ENCODE results near the gene SPHKAP.

DNA sequence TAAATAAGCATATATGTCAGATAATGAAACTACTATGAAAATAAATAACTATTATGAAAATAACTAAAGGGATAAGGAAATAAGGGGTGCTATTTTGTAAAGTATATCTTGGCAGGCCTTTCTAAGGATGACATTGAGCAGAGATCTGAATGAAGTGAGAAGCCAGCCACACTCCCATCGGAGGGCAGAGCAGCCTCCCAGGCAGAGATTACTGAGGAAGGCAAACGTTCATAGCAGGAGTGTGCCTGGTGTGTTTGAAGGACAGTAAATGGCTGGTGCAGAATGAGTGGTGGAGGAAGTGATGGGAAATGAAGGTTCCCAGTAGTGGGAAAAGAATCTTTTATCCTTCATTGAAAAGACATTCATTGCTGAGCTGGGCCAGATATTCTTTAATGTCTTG is 62.5 kb downstream of the SPHKAP start:
- TF ChIP-seq POLR2A (IDR thresholded peaks at IDR 0.05) (no peak), POLR2AphosphoS5 (IDR thresholded peaks at IDR 0.05) (no peak)
- TF ChIP-seq, protein P1, sequence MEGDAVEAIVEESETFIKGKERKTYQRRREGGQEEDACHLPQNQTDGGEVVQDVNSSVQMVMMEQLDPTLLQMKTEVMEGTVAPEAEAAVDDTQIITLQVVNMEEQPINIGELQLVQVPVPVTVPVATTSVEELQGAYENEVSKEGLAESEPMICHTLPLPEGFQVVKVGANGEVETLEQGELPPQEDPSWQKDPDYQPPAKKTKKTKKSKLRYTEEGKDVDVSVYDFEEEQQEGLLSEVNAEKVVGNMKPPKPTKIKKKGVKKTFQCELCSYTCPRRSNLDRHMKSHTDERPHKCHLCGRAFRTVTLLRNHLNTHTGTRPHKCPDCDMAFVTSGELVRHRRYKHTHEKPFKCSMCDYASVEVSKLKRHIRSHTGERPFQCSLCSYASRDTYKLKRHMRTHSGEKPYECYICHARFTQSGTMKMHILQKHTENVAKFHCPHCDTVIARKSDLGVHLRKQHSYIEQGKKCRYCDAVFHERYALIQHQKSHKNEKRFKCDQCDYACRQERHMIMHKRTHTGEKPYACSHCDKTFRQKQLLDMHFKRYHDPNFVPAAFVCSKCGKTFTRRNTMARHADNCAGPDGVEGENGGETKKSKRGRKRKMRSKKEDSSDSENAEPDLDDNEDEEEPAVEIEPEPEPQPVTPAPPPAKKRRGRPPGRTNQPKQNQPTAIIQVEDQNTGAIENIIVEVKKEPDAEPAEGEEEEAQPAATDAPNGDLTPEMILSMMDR (IDR thresholded peaks at IDR 0.05), result no peak

All from transverse colon (tissue), 4 donors.